ENCODE measurements around the gene NCAPD2. TPM values are rescaled to one million over a fixed set of nuclear protein-coding genes. Genes with fewer than 3 reads are reported as not detected.

The NCAPD2 gene
- polyA plus RNA-seq, 1 of the 3 experiments (the other 2 are of a cell fraction): 46.9 TPM

DNA sequence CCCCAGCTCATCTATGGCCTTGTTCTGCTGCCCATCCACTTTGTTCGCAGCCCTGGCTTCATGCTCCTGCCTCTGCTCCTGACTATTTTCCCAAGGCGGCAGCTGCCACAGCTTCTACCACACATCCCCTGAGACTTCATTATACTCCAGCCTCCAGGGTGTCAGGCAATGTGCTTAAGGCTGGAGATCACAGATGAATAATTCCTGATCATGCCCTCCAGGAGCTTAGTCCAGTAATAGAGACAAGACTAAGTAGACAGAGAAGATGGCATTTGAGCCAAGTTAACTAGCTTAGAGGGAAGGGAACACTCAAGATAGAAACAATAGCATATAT lies 34.9 kb upstream of the NCAPD2 start:
- H3K27ac ChIP-seq (ENCODE audit: low read depth in 2 of 2, low read length in 1 of 2): no peak overlapping the region
- peaks cover 28 to 52% of the 10 kb centered on the region in 2 experiments for H3K36me3 ChIP-seq (replicated peaks in 1 of 2; ENCODE audit: control insufficient read depth in 1 of 2, insufficient read depth in 2 of 2, low read length in 1 of 2)
- no peaks in the 10 kb centered on the region for H3K27me3 ChIP-seq (ENCODE audit: insufficient read depth)
- no peak overlapping the region for H3K4me2 ChIP-seq
- no peaks in the 10 kb centered on the region for H4K20me1 ChIP-seq (ENCODE audit: insufficient read depth)
- H2AFZ ChIP-seq (ENCODE audit: low read depth): no peak overlapping the region
- no peak for DNase-seq
- H3K4me1 ChIP-seq (ENCODE audit: control insufficient read depth in 1 of 2, insufficient read depth in 2 of 2, low read depth in 1 of 2, low read length in 1 of 2): no peaks in the 10 kb centered on the region
- no peak overlapping the region for H3K4me3 ChIP-seq (ENCODE audit: low read depth in 2 of 2, low read length in 1 of 2)
- 93% methylated on average over 2 of the region's 2 CpGs for WGBS (ENCODE audit: low lambda C conversion rate)
- H3F3A ChIP-seq (replicated peaks; ENCODE audit: insufficient read depth): peaks cover 14% of the 10 kb centered on the region
- H3K9ac ChIP-seq: no peak overlapping the region
- TF ChIP-seq TEAD4 (IDR thresholded peaks at IDR 0.05; ENCODE audit: borderline replicate concordance, insufficient read depth) (no peak), RXRA (IDR thresholded peaks at IDR 0.05; ENCODE audit: borderline replicate concordance, low read depth) (no peak), TAF1 (IDR thresholded peaks at IDR 0.05; ENCODE audit: borderline replicate concordance, low read depth, low read length) (no peak), RAD21 (IDR thresholded peaks at IDR 0.05; ENCODE audit: low read length) (no peak), FOXJ3 (CRISPR knock-in tag; IDR thresholded peaks at IDR 0.05) (no peak), EZH2phosphoT487 (IDR thresholded peaks at IDR 0.05; ENCODE audit: borderline replicate concordance, low read depth) (no peak), RCOR1 (IDR thresholded peaks at IDR 0.05; ENCODE audit: low read length) (no peak), SMC3 (IDR thresholded peaks at IDR 0.05; ENCODE audit: low read depth, low read length) (no peak), POLR2AphosphoS5 (IDR thresholded peaks at IDR 0.05; ENCODE audit: low read depth, low read length) (no peak), MXI1 (IDR thresholded peaks at IDR 0.05; ENCODE audit: low read depth, low read length) (no peak), GABPA (IDR thresholded peaks at IDR 0.05; ENCODE audit: low read depth) (no peak), TCF12 (IDR thresholded peaks at IDR 0.05) (no peak)
- TF ChIP-seq, protein P1, sequence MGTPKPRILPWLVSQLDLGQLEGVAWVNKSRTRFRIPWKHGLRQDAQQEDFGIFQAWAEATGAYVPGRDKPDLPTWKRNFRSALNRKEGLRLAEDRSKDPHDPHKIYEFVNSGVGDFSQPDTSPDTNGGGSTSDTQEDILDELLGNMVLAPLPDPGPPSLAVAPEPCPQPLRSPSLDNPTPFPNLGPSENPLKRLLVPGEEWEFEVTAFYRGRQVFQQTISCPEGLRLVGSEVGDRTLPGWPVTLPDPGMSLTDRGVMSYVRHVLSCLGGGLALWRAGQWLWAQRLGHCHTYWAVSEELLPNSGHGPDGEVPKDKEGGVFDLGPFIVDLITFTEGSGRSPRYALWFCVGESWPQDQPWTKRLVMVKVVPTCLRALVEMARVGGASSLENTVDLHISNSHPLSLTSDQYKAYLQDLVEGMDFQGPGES (IDR thresholded peaks at IDR 0.05; ENCODE audit: low read depth, low read length): no peak
- TF ChIP-seq, protein P2, sequence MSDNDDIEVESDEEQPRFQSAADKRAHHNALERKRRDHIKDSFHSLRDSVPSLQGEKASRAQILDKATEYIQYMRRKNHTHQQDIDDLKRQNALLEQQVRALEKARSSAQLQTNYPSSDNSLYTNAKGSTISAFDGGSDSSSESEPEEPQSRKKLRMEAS (IDR thresholded peaks at IDR 0.05; ENCODE audit: low read depth): no peak
- TF ChIP-seq, protein P3, sequence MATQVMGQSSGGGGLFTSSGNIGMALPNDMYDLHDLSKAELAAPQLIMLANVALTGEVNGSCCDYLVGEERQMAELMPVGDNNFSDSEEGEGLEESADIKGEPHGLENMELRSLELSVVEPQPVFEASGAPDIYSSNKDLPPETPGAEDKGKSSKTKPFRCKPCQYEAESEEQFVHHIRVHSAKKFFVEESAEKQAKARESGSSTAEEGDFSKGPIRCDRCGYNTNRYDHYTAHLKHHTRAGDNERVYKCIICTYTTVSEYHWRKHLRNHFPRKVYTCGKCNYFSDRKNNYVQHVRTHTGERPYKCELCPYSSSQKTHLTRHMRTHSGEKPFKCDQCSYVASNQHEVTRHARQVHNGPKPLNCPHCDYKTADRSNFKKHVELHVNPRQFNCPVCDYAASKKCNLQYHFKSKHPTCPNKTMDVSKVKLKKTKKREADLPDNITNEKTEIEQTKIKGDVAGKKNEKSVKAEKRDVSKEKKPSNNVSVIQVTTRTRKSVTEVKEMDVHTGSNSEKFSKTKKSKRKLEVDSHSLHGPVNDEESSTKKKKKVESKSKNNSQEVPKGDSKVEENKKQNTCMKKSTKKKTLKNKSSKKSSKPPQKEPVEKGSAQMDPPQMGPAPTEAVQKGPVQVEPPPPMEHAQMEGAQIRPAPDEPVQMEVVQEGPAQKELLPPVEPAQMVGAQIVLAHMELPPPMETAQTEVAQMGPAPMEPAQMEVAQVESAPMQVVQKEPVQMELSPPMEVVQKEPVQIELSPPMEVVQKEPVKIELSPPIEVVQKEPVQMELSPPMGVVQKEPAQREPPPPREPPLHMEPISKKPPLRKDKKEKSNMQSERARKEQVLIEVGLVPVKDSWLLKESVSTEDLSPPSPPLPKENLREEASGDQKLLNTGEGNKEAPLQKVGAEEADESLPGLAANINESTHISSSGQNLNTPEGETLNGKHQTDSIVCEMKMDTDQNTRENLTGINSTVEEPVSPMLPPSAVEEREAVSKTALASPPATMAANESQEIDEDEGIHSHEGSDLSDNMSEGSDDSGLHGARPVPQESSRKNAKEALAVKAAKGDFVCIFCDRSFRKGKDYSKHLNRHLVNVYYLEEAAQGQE (IDR thresholded peaks at IDR 0.05; ENCODE audit: low read depth, low read length): no peak
- H3K9me2 ChIP-seq: no peaks in the 10 kb centered on the region
- POLR2A ChIA-PET: no interaction called here
- no peaks in the 10 kb centered on the region for H3K79me2 ChIP-seq (ENCODE audit: insufficient read depth)
- H3K9me3 ChIP-seq: no peaks in the 10 kb centered on the region
- CTCF ChIA-PET: interaction anchor here (1.3 to 2.2 kb wide), 3 partner anchors 15 to 133 kb away, joined by 5 to 10 read pairs (median 6); no protein-coding TSS in a partner anchor
